Activated naive CD4-positive, alpha-beta T cell treated with anti-CD3 and anti-CD28 coated beads, Interleukin-2, amount 10 ng/mL, durations not matched to agents 7 days and 5 days (primary cell): ENCODE results near the gene TRIM22.
"Not testable (repeated sequence)": the region's sequence is repeated elsewhere in the genome, so short reads cannot be mapped to it uniquely, and the experiment has no call there.

Experiments
- CTCF ChIA-PET: fragments of 350-600 bp; sonication (Branson Sonifier 250); formaldehyde crosslinking; loops from one replicate; lab custom pipeline; 2021; ENCODE audit warnings: antibody characterized with exemption; lab: Charles Lee
- DNase-seq: peaks from one replicate; pipeline ENCODE4 v3.0.0-alpha.2; 2020
- H3K27ac Mint-ChIP-seq: one replicate; pipeline ENCODE4 v1.8.0; 2021; ENCODE audit warnings: mild to moderate bottlenecking, moderate library complexity, mixed read lengths
- H3K27me3 Mint-ChIP-seq: one replicate; pipeline ENCODE4 v1.8.0; 2021; ENCODE audit warnings: mild to moderate bottlenecking, mixed read lengths
- H3K36me3 Mint-ChIP-seq: one replicate; pipeline ENCODE4 v1.8.0; 2021; ENCODE audit warnings: mixed read lengths
- H3K4me1 Mint-ChIP-seq: one replicate; pipeline ENCODE4 v1.8.0; 2021; ENCODE audit warnings: mixed read lengths
- H3K4me3 Mint-ChIP-seq: one replicate; pipeline ENCODE4 v1.8.0; 2021; ENCODE audit warnings: mild to moderate bottlenecking, moderate library complexity, mixed read lengths
- H3K9me3 Mint-ChIP-seq: one replicate; pipeline ENCODE4 v1.8.0; 2021; ENCODE audit warnings: mixed read lengths

The TRIM22 gene

DNA sequence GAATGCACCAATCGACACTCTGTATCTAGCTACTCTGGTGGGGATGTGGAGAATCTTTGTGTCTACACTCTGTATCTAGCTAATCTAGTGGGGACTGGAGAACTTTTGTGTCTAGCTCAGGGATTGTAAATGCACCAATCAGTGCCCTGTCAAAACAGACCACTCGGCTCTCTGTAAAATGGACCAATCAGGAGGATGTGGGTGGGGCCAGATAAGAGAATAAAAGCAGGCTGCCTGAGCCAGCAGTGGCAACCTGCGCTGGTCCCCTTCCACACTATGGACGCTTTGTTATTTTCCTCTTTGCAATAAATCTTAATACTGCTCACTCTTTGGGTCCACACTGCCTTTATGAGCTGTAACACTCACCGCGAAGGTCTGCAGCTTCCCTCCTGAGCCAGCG, 6.0 kb upstream of the TRIM22 start:
- peaks cover 54% of the 10 kb centered on the region for H3K4me1 Mint-ChIP-seq
- H3K27me3 Mint-ChIP-seq, H3K9me3 Mint-ChIP-seq: not testable (repeated sequence)
- peak overlapping the region; percentile 90 for H3K27ac Mint-ChIP-seq
- CTCF ChIA-PET = interaction anchor here (1.4 to 2.1 kb wide), 7 partner anchors 11 to 123 kb away, joined by 4 to 12 read pairs (median 6); no protein-coding TSS in a partner anchor
- peak; percentile 57 for DNase-seq
- peaks cover 26% of the 10 kb centered on the region for H3K36me3 Mint-ChIP-seq
- peak overlapping the region; percentile 85 for H3K4me3 Mint-ChIP-seq

GRCh38 chr11:5684036-5684645, 5.4 kb upstream of the TRIM22 start:
- Mint-ChIP-seq H3K27ac (peak overlapping the region; percentile 90), H3K9me3 (peaks cover 4% of the 10 kb centered on the region), H3K4me3 (peak overlapping the region; percentile 85), H3K4me1 (peaks cover 54% of the 10 kb centered on the region), H3K36me3 (peaks cover 20% of the 10 kb centered on the region), H3K27me3 (no peaks in the 10 kb centered on the region)
- CTCF ChIA-PET = interaction anchor here (0.7 to 2.1 kb wide), 12 partner anchors 10 to 679 kb away, joined by 3 to 12 read pairs (median 6); no protein-coding TSS in a partner anchor
- DNase-seq = no peak

GRCh38 chr11:5684646-5685362, 4.8 kb upstream of the TRIM22 start, which contains the start of gene TRIM5:
Gene TRIM5, minus strand, starts transcription at chr11:5685074. Its CDS starts 4,897 bp downstream, at chr11:5680177.
- Mint-ChIP-seq H3K27ac (peak within 1 kb of the TSS; percentile 90), H3K27me3 (no peaks in the 10 kb centered on the region), H3K4me1 (peaks cover 51% of the 10 kb centered on the region), H3K9me3 (peaks cover 4% of the 10 kb centered on the region), H3K4me3 (peak within 1 kb of the TSS; percentile 85), H3K36me3 (peaks cover 16% of the 10 kb centered on the region)
- CTCF ChIA-PET = interaction anchor here (0.7 to 2.1 kb wide), 11 partner anchors 10 to 678 kb away, joined by 3 to 12 read pairs (median 6); no protein-coding TSS in a partner anchor
- DNase-seq = peak; percentile 85

DNA sequence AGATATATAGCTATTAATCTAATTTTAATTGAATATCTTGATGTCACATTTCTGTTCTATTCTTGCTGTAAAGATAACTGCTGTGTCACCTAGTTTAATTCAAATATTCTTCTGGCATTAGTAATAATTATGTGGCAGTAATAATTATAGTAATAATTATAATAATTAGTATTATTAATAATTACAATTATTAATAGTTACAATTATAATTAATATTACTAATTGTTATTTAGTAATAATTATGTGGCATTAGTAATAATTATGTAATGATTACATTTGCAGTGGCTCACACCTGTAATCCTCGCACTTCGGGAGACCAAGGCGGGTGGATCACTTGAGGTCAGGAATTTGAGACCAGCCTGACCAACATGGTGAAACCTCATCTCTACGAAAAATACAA, 3.2 kb upstream of the TRIM22 start:
- no peak overlapping the region for H3K4me3 Mint-ChIP-seq
- CTCF ChIA-PET = no interaction called here
- peaks cover 21% of the 10 kb centered on the region for H3K36me3 Mint-ChIP-seq
- H3K4me1 Mint-ChIP-seq = peaks cover 46% of the 10 kb centered on the region
- H3K27me3 Mint-ChIP-seq = no peaks in the 10 kb centered on the region
- H3K27ac Mint-ChIP-seq = no peak overlapping the region
- no peak for DNase-seq
- peaks cover 4% of the 10 kb centered on the region for H3K9me3 Mint-ChIP-seq

DNA sequence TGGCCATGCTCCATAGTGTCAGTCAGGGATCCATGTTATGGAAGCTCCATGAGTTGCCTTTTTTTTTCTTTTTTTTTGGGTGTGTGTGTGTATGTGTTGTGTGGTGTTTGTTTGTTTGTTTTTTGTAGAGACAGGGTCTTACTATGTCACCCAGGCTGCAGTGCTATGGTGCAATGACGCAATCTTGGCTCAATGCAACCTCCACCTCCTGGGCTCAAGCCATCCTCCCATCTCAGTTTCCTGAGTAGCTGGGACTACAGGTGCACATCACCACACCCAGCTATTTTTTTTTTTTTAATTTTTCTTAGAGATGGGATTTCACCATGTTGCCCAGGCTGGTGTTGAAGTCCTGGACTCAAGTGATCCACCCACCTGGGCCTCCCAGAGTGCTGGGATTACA, 1.1 kb upstream of the TRIM22 start:
- CTCF ChIA-PET = interaction anchor here (0.7 kb wide), 1 partner anchor 125 kb away, joined by 3 read pairs; no protein-coding TSS in a partner anchor
- H3K4me1 Mint-ChIP-seq = peaks cover 50% of the 10 kb centered on the region
- H3K27ac Mint-ChIP-seq = peak overlapping the region; percentile 94
- no peak overlapping the region for H3K4me3 Mint-ChIP-seq
- H3K9me3 Mint-ChIP-seq = peaks cover 2% of the 10 kb centered on the region
- DNase-seq = no peak
- H3K27me3 Mint-ChIP-seq = no peaks in the 10 kb centered on the region
- peaks cover 28% of the 10 kb centered on the region for H3K36me3 Mint-ChIP-seq

GRCh38 chr11:5690216-5690615, 626 bp downstream of the TRIM22 start:
- Mint-ChIP-seq H3K27ac (peak overlapping the region; percentile 94), H3K27me3 (no peaks in the 10 kb centered on the region), H3K4me1 (peaks cover 55% of the 10 kb centered on the region), H3K36me3 (peaks cover 38% of the 10 kb centered on the region), H3K9me3 (no peaks in the 10 kb centered on the region), H3K4me3 (peak overlapping the region; percentile 90)
- CTCF ChIA-PET = interaction anchor here (1.2 to 2.0 kb wide), 2 partner anchors 64 to 93 kb away, joined by 4 to 6 read pairs; no protein-coding TSS in a partner anchor
- DNase-seq = no peak

GRCh38 chr11:5690736-5691135, 1.1 kb downstream of the TRIM22 start:
- Mint-ChIP-seq H3K4me3 (peak overlapping the region; percentile 90), H3K9me3 (no peaks in the 10 kb centered on the region), H3K36me3 (peaks cover 38% of the 10 kb centered on the region), H3K4me1 (peaks cover 57% of the 10 kb centered on the region), H3K27ac (peak overlapping the region; percentile 94), H3K27me3 (no peaks in the 10 kb centered on the region)
- CTCF ChIA-PET = interaction anchor here (2.0 kb wide), 1 partner anchor 64 kb away, joined by 6 read pairs; no protein-coding TSS in a partner anchor
- DNase-seq = no peak

DNA sequence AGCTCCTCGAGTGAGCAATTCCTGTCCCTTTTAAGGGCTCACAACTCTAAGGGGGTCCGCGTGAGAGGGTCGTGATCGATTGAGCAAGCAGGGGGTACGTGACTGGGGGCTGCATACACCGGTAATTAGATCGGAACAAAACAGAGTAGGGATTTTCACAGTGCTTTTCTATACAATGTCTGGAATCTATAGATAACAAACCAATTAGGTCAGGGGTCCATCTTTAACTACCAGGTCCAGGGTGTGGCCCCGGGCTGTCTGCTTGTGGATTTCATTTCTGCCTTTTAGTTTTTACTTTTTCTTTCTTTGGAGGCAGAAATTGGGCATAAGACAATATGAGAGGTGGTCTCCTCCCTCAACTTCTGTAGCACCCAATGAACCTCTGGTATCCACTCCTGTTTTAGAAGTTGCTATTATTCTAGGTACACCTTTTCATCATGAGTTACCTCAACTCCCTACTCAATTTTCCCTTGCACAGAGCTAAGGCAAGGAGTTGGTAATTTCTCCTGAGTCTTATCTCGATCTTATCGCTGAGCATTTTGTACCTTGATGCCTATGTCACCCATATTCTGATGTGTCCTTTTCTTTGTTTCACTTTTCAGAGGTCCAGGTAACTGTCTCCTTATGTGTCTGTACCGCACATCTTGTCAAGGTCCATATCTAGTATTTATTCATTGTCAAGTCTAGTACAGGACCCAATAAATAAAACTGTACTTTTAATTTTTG, 1.8 kb downstream of the TRIM22 start:
- CTCF ChIA-PET = interaction anchor here (2.0 kb wide), 1 partner anchor 65 kb away, joined by 6 read pairs; no protein-coding TSS in a partner anchor
- peaks cover 60% of the 10 kb centered on the region for H3K4me1 Mint-ChIP-seq
- not testable (repeated sequence) for DNase-seq

DNA sequence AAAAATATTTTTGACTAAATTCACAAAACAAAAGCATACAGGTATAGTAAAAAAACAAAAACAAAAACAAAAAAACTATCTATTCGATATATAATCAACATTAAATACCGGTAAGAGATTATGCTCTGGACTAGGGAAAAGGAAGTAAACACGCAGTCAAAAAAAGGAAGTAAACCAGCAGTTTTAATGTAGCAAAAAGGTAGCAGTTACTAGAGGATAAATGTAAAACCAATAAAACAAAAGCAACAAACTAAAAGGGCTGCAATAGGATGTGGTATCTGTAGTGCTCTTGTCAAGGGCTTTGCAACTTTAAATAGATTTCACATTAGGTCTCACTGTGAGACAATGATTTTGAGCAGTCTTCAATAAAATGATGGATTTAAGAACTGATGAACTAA, 2.4 kb downstream of the TRIM22 start:
- no peak for DNase-seq
- H3K4me1 Mint-ChIP-seq = peaks cover 63% of the 10 kb centered on the region
- no peaks in the 10 kb centered on the region for H3K9me3 Mint-ChIP-seq
- H3K36me3 Mint-ChIP-seq = peaks cover 49% of the 10 kb centered on the region
- H3K27me3 Mint-ChIP-seq = no peaks in the 10 kb centered on the region
- CTCF ChIA-PET = no interaction called here
- H3K4me3 Mint-ChIP-seq = peak overlapping the region; percentile 90
- H3K27ac Mint-ChIP-seq = peak overlapping the region; percentile 94

More for the DNA sequence above, 1.8 kb downstream of the TRIM22 start:
- Mint-ChIP-seq H3K27ac (peak overlapping the region; percentile 94), H3K4me3 (peak overlapping the region; percentile 90), H3K36me3 (peaks cover 43% of the 10 kb centered on the region)
- not testable (repeated sequence) for H3K27me3 Mint-ChIP-seq, H3K9me3 Mint-ChIP-seq

GRCh38 chr11:5694642-5695041, 5.1 kb downstream of the TRIM22 start:
- Mint-ChIP-seq H3K27ac (no peak overlapping the region), H3K4me1 (peaks cover 53% of the 10 kb centered on the region), H3K9me3 (no peaks in the 10 kb centered on the region), H3K4me3 (no peak overlapping the region), H3K27me3 (no peaks in the 10 kb centered on the region), H3K36me3 (peaks cover 66% of the 10 kb centered on the region)
- CTCF ChIA-PET = interaction anchor here (3.3 kb wide), 1 partner anchor 10 kb away, joined by 11 read pairs; the partner anchor contains the start of gene TRIM5
- DNase-seq = no peak

DNA sequence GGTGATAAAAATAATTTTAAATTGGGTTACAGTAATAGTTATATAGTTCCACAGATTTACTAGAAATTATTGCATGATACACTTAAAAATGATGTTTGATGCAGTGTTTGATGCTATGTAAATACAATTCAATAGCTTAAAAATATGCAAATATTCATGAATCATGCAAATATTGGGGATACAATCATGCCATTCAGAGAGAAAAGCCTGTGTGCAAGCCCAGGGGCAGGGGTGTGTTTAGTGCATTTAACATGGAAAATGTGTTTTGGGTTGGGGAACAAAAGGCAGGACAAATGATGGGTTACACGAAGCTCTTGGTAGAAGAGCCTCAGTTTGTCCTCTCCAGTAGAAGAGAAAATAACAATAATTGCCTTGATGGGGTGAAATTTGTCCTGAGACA, 6.0 kb downstream of the TRIM22 start:
- no peak for DNase-seq
- H3K9me3 Mint-ChIP-seq = no peaks in the 10 kb centered on the region
- no peak overlapping the region for H3K4me3 Mint-ChIP-seq
- CTCF ChIA-PET = interaction anchor here (1.5 to 3.3 kb wide), 2 partner anchors 11 to 95 kb away, joined by 3 to 11 read pairs; partner anchors contain the start of gene TRIM5
- H3K4me1 Mint-ChIP-seq = peaks cover 61% of the 10 kb centered on the region
- H3K36me3 Mint-ChIP-seq = peaks cover 69% of the 10 kb centered on the region
- H3K27ac Mint-ChIP-seq = no peak overlapping the region
- H3K27me3 Mint-ChIP-seq = no peaks in the 10 kb centered on the region

DNA sequence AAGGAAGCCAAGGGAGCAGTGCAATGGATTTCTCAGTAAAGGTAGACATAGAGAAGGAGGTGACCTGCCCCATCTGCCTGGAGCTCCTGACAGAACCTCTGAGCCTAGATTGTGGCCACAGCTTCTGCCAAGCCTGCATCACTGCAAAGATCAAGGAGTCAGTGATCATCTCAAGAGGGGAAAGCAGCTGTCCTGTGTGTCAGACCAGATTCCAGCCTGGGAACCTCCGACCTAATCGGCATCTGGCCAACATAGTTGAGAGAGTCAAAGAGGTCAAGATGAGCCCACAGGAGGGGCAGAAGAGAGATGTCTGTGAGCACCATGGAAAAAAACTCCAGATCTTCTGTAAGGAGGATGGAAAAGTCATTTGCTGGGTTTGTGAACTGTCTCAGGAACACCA, 6.6 kb downstream of the TRIM22 start:
- no peaks in the 10 kb centered on the region for H3K9me3 Mint-ChIP-seq
- no peak overlapping the region for H3K27ac Mint-ChIP-seq
- no peaks in the 10 kb centered on the region for H3K27me3 Mint-ChIP-seq
- CTCF ChIA-PET = interaction anchor here (1.5 to 3.3 kb wide), 2 partner anchors 12 to 95 kb away, joined by 3 to 11 read pairs; partner anchors contain the start of gene TRIM5
- H3K36me3 Mint-ChIP-seq = peaks cover 69% of the 10 kb centered on the region
- H3K4me3 Mint-ChIP-seq = no peak overlapping the region
- H3K4me1 Mint-ChIP-seq = peaks cover 67% of the 10 kb centered on the region
- DNase-seq = no peak

GRCh38 chr11:5698281-5698680, 8.7 kb downstream of the TRIM22 start:
- peaks cover 65% of the 10 kb centered on the region for H3K4me1 Mint-ChIP-seq
- no peak overlapping the region for H3K27ac Mint-ChIP-seq
- H3K4me3 Mint-ChIP-seq = no peak overlapping the region
- no peaks in the 10 kb centered on the region for H3K27me3 Mint-ChIP-seq
- CTCF ChIA-PET = interaction anchor here (1.5 kb wide), 1 partner anchor 14 kb away, joined by 4 read pairs; the partner anchor contains the start of gene TRIM5
- no peak for DNase-seq
- peaks cover 72% of the 10 kb centered on the region for H3K36me3 Mint-ChIP-seq
- no peaks in the 10 kb centered on the region for H3K9me3 Mint-ChIP-seq
